HCT116 (cell line): Measurements from ENCODE around the gene ERGIC1. TPM values are rescaled to one million over a fixed set of nuclear protein-coding genes. Genes with fewer than 3 reads are reported as not detected.
A peak's percentile ranks its signal among the peaks of the same experiment; 100 is the strongest.

Experiments used
- ATAC-seq: fragments of 200-7000 bp; cut with Tn5 transposase; 2 replicates; pipeline ENCODE4 v1.9.1; 2020; ENCODE audit warnings: mild to moderate bottlenecking, moderate library complexity
- BruUV-seq: library from RNA; stranded (reverse); fragments of 400-500 nt; replicated peaks from 2 replicates; lab custom pipeline; 2021; lab: Mats Ljungman, UMichigan
- CTCF ChIA-PET: fragments of 300-600 bp; sonication (Branson Sonifier 250); formaldehyde crosslinking; loops from one replicate; lab custom pipeline; 2021; ENCODE audit warnings: antibody characterized with exemption; lab: Charles Lee
- POLR2A ChIA-PET: fragments of 300-600, 350-600 bp; sonication (Branson Sonifier 250); formaldehyde crosslinking; loops from one replicate; lab custom pipeline; 2021; ENCODE audit warnings: antibody characterized with exemption; lab: Charles Lee
- RAD21 ChIA-PET, 2 experiments: fragments of 300-600 bp; sonication (Branson Sonifier 250); formaldehyde crosslinking; loops; one replicate each; lab custom pipeline; 2023; ENCODE audit warnings: low total read pairs in 2 of 2; ENCODE audit not compliant: uncharacterized antibody in 2 of 2, unreplicated experiment in 2 of 2, low non-redundant PET in 1 of 2; lab: Charles Lee
- DNase-seq: peaks from one replicate; pipeline ENCODE4 v3.0.0-alpha.2; 2010; ENCODE audit warnings: low read depth, low spot score
- H2AFZ ChIP-seq: fragments of 200-600 bp; shearing (Covaris generic), sonication (generic); 2 replicates; pipeline ENCODE4 v1.6.1; 2017; ENCODE audit warnings: low read depth, mixed run types, mixed read lengths, antibody characterized with exemption, low read length; ENCODE audit not compliant: poor library complexity, severe bottlenecking
- H3K27ac ChIP-seq: 2 replicates; pipeline ENCODE4 v1.5.1; 2012; ENCODE audit warnings: low read depth, low read length
- H3K27me3 ChIP-seq: fragments of 200-600 bp; sonication (generic); 2 replicates; pipeline ENCODE4 v1.6.1; 2016; ENCODE audit warnings: mixed run types, low read length, mixed read lengths; ENCODE audit not compliant: insufficient read depth
- H3K36me3 ChIP-seq, 2 experiments: fragments of 200-500 bp in 1 of 2; fragments of 200-600 bp in 1 of 2; sonication (Bioruptor generic) in 1 of 2; sonication (generic) in 1 of 2; 2 replicates each; pipeline versions ENCODE4 v1.5.1 to v1.6.1; 2014 to 2016; ENCODE audit warnings: low read length in 2 of 2, inconsistent platforms in 1 of 2, mixed read lengths in 1 of 2, mixed run types in 1 of 2; ENCODE audit not compliant: insufficient read depth in 2 of 2, control insufficient read depth in 1 of 2
- H3K4me1 ChIP-seq, 2 experiments: fragments of 200-600 bp in 1 of 2; sonication (generic) in 1 of 2; 2 replicates each; pipeline versions ENCODE4 v1.5.1 to v1.6.1; 2012 to 2017; ENCODE audit warnings: low read length in 2 of 2, inconsistent platforms in 1 of 2, mild to moderate bottlenecking in 1 of 2, mixed read lengths in 1 of 2, mixed run types in 1 of 2, moderate library complexity in 1 of 2; ENCODE audit not compliant: insufficient read depth in 2 of 2, control insufficient read depth in 1 of 2
- H3K4me2 ChIP-seq: fragments of 200-600 bp; sonication (generic); 2 replicates; pipeline ENCODE4 v1.6.1; 2017; ENCODE audit warnings: mixed run types, low read length, mixed read lengths
- H3K4me3 ChIP-seq, 2 experiments: fragments of 200-600 bp in 1 of 2; sonication (generic) in 1 of 2; replicated peaks in 1 of 2; 2 replicates each; pipeline ENCODE4 v1.5.1; 2011 to 2016; ENCODE audit warnings: low read length in 2 of 2, control low read depth in 1 of 2, low read depth in 1 of 2, mild to moderate bottlenecking in 1 of 2, mixed read lengths in 1 of 2, mixed run types in 1 of 2
- H3K79me2 ChIP-seq: fragments of 200-600 bp; sonication (generic); 2 replicates; pipeline ENCODE4 v1.6.1; 2017; ENCODE audit warnings: mild to moderate bottlenecking, mixed run types, low read length, moderate library complexity, mixed read lengths; ENCODE audit not compliant: insufficient read depth
- H3K9ac ChIP-seq: fragments of 200-600 bp; sonication (generic); 2 replicates; pipeline ENCODE4 v1.6.1; 2016; ENCODE audit warnings: low read length, mixed read lengths
- H3K9me2 ChIP-seq: fragments of 200-600 bp; sonication (generic), shearing (Covaris generic); 2 replicates; pipeline ENCODE4 v1.6.1; 2017; ENCODE audit warnings: mixed run types, mild to moderate bottlenecking, moderate library complexity; ENCODE audit not compliant: insufficient read depth
- H3K9me3 ChIP-seq, 2 experiments: fragments of 200-500 bp in 1 of 2; fragments of 200-600 bp in 1 of 2; sonication (Bioruptor generic) in 1 of 2; sonication (generic) in 1 of 2; 2 replicates each; pipeline ENCODE4 v1.6.1; 2014 to 2017; ENCODE audit warnings: low read length in 2 of 2, mixed read lengths in 2 of 2, inconsistent platforms in 1 of 2, low read depth in 1 of 2, mild to moderate bottlenecking in 1 of 2, mixed run types in 1 of 2, moderate library complexity in 1 of 2; ENCODE audit not compliant: control insufficient read depth in 1 of 2, insufficient read depth in 1 of 2
- H4K20me1 ChIP-seq: fragments of 200-600 bp; sonication (generic), shearing (Covaris generic); 2 replicates; pipeline ENCODE4 v1.6.1; 2017; ENCODE audit warnings: mixed run types, mild to moderate bottlenecking, moderate library complexity; ENCODE audit not compliant: insufficient read depth
- CTCF ChIP-seq, 3 experiments: fragments of 200-600 bp in 1 of 3; sonication (generic) in 1 of 3; IDR thresholded peaks in 2 of 3; conservative IDR thresholded peaks in 1 of 3; 2 replicates each; pipeline ENCODE4 v1.5.1; 2012 to 2017; ENCODE audit warnings: low read depth in 2 of 3, low read length in 2 of 3, antibody characterized with exemption in 1 of 3, borderline replicate concordance in 1 of 3, control low read depth in 1 of 3, mild to moderate bottlenecking in 1 of 3, mixed read lengths in 1 of 3, mixed run types in 1 of 3, moderate library complexity in 1 of 3; ENCODE audit not compliant: insufficient read depth in 1 of 3
- POLR2A ChIP-seq: IDR thresholded peaks from 2 replicates; pipeline ENCODE4 v1.7.0; 2011; ENCODE audit warnings: borderline replicate concordance; ENCODE audit not compliant: insufficient read depth, insufficient read length; ENCODE audit errors: extremely low read depth
- TCF7L2 ChIP-seq: IDR thresholded peaks from 2 replicates; pipeline ENCODE4 v1.7.0; 2011; ENCODE audit warnings: borderline replicate concordance, inconsistent platforms; ENCODE audit not compliant: insufficient read depth, insufficient read length; ENCODE audit errors: extremely low read depth
- intact Hi-C: fragments of 100-400 bp; cut with micrococcal nuclease; formaldehyde crosslinking; loops from 2 replicates; pipeline ENCODE4 v1.10.0; 2022
- total RNA-seq: library from RNA; stranded (reverse); gene quantifications from one replicate; pipeline ENCODE4 v1.2.1, GENCODE V29; 2021; ENCODE audit not compliant: unreplicated experiment

Gene ERGIC1
- total RNA-seq, 1 experiment from 2014 or later = 73.3 TPM

- Histone ChIP-seq H2AFZ (no peak overlapping the region), H3K27me3 (no peaks in the 10 kb centered on the region), H3K4me3 (peak overlapping the region; percentile 79 to 100), H3K9me2 (no peaks in the 10 kb centered on the region), H3K4me2 (peak overlapping the region; percentile 100), H3K27ac (peak overlapping the region; percentile 63), H3K4me1 (peaks cover 7 to 33% of the 10 kb centered on the region in 2 experiments), H3K9me3 (no peaks in the 10 kb centered on the region), H4K20me1 (no peaks in the 10 kb centered on the region), H3K9ac (peak overlapping the region; percentile 100), H3K36me3 (peaks cover 3 to 6% of the 10 kb centered on the region in 2 experiments; a peak in 3 of 4 replicates), H3K79me2 (peaks cover 28% of the 10 kb centered on the region)
- ChIA-PET CTCF (interaction anchor here (1.0 to 2.4 kb wide), 14 partner anchors 8 to 253 kb away, joined by 3 to 17 read pairs (median 4); partner anchors contain the start of gene ATP6V0E1), RAD21 (interaction anchor here in 1 of 2 experiments (0.7 kb wide), 1 partner anchor 254 kb away, joined by 3 read pairs; no protein-coding TSS in a partner anchor), POLR2A (interaction anchor here (0.7 to 1.8 kb wide), 5 partner anchors 55 to 367 kb away, joined by 3 to 5 read pairs (median 3); no protein-coding TSS in a partner anchor)
- intact Hi-C loops = no loop called here
- TF ChIP-seq POLR2A (no peak), TCF7L2 (no peak), CTCF (IDR thresholded peaks at IDR 0.05 in 2 of 3, conservative IDR thresholded peaks at IDR 0.05 in 1 of 3; ENCODE audit: borderline replicate concordance in 1 of 3, insufficient read depth in 1 of 3, low read depth in 2 of 3, low read length in 2 of 3) (no peak)
- no peak for DNase-seq
- peak; percentile 1; the same call in 1 of the 2 replicates for ATAC-seq
- TSS peak; percentile 50 for BruUV-seq
Measured at GRCh38 chr5:172959824-172960799, 126.1 kb downstream of the ERGIC1 start.
